IMR-90 (cell line): ENCODE measurements around the gene ARHGEF10L.

ENCODE experiments used
- CEBPB ChIP-seq: IDR thresholded peaks from 2 replicates; pipeline ENCODE4 v1.6.1; 2012; ENCODE audit warnings: low read depth, low read length, improper control_type of control experiment
- CHD1 ChIP-seq: IDR thresholded peaks from 2 replicates; pipeline ENCODE4 v1.6.1; 2012; ENCODE audit warnings: low read depth, low read length, improper control_type of control experiment
- CTCF ChIP-seq: conservative IDR thresholded peaks from 2 replicates; pipeline ENCODE4 v1.5.1; 2012; ENCODE audit warnings: mild to moderate bottlenecking, low read depth, low read length, improper control_type of control experiment
- ELK1 ChIP-seq: fragments of 150-350 bp; IDR thresholded peaks from 2 replicates; pipeline ENCODE4 v1.6.1; 2016; ENCODE audit warnings: low read depth, mild to moderate bottlenecking, low read length, moderate library complexity, borderline replicate concordance
- MAFK ChIP-seq: IDR thresholded peaks from 2 replicates; pipeline ENCODE4 v1.6.1; 2012; ENCODE audit warnings: low read depth, low read length, improper control_type of control experiment
- MAZ ChIP-seq: IDR thresholded peaks from 2 replicates; pipeline ENCODE4 v1.6.1; 2012; ENCODE audit warnings: low read depth, mild to moderate bottlenecking, low read length, improper control_type of control experiment, moderate library complexity, borderline replicate concordance
- MXI1 ChIP-seq: IDR thresholded peaks from 2 replicates; pipeline ENCODE4 v1.6.1; 2012; ENCODE audit warnings: low read depth, mild to moderate bottlenecking, low read length, moderate library complexity, borderline replicate concordance
- POLR2A ChIP-seq: IDR thresholded peaks from 2 replicates; pipeline ENCODE4 v1.6.1; 2012; ENCODE audit warnings: mild to moderate bottlenecking, low read depth, low read length
- RAD21 ChIP-seq: IDR thresholded peaks from 2 replicates; pipeline ENCODE4 v1.6.1; 2012; ENCODE audit warnings: low read length, improper control_type of control experiment
- RCOR1 ChIP-seq: IDR thresholded peaks from 2 replicates; pipeline ENCODE4 v1.6.1; 2012; ENCODE audit warnings: mild to moderate bottlenecking, low read length, improper control_type of control experiment; ENCODE audit not compliant: insufficient replicate concordance
- SMC3 ChIP-seq: fragments of 150-350 bp; IDR thresholded peaks from 2 replicates; pipeline ENCODE4 v1.6.1; 2016; ENCODE audit warnings: low read depth, mild to moderate bottlenecking, antibody characterized with exemption, low read length, moderate library complexity
- USF2 ChIP-seq: fragments of 150-350 bp; IDR thresholded peaks from 2 replicates; pipeline ENCODE4 v1.6.1; 2017; ENCODE audit warnings: mild to moderate bottlenecking, antibody characterized with exemption, low read length, low read depth

GRCh38 chr1:17671314-17671705 is 131.8 kb downstream of the ARHGEF10L start:
- TF ChIP-seq CTCF: no peak
- TF ChIP-seq POLR2A: no peak
- TF ChIP-seq USF2: no peak
- no peak for TF ChIP-seq CEBPB
- no peak for TF ChIP-seq MAZ
- no peak for TF ChIP-seq ELK1
- TF ChIP-seq RAD21: no peak
- no peak for TF ChIP-seq RCOR1
- no peak for TF ChIP-seq CHD1
- TF ChIP-seq MAFK: no peak
- TF ChIP-seq SMC3: no peak
- TF ChIP-seq MXI1: no peak
